Smooth muscle cell (in vitro differentiated cells): ENCODE data around the gene TMEM253. TPM values are rescaled to one million over a fixed set of nuclear protein-coding genes. Genes with fewer than 3 reads are reported as not detected.

Experiments
- DNase-seq: peaks from one replicate; lab custom pipeline; 2025; ENCODE audit not compliant: unreplicated experiment; lab: John Stamatoyannopoulos, UW
- H2AFZ ChIP-seq: fragments of 200-600 bp; sonication (generic); 2 replicates; pipeline ENCODE4 v1.6.0; 2016; ENCODE audit warnings: antibody characterized with exemption, low read depth, mild to moderate bottlenecking
- H3F3A ChIP-seq: fragments of 200-600 bp; sonication (generic); 2 replicates; pipeline ENCODE4 v1.6.0; 2017; ENCODE audit warnings: antibody characterized with exemption, low read depth
- H3K27ac ChIP-seq: fragments of 200-600 bp; sonication (generic); 2 replicates; pipeline ENCODE4 v1.5.1; 2016; ENCODE audit warnings: low read depth, mild to moderate bottlenecking
- H3K27me3 ChIP-seq: fragments of 200-600 bp; sonication (generic); 2 replicates; pipeline ENCODE4 v1.6.1; 2016; ENCODE audit warnings: low read depth, mild to moderate bottlenecking
- H3K36me3 ChIP-seq: fragments of 200-600 bp; sonication (generic); 2 replicates; pipeline ENCODE4 v1.5.1; 2016; ENCODE audit warnings: low read depth
- H3K4me1 ChIP-seq: fragments of 200-600 bp; sonication (generic); 2 replicates; pipeline ENCODE4 v1.5.1; 2016; ENCODE audit warnings: low read depth
- H3K4me2 ChIP-seq: fragments of 200-600 bp; sonication (generic); 2 replicates; pipeline ENCODE4 v1.6.0; 2016; ENCODE audit warnings: mild to moderate bottlenecking
- H3K4me3 ChIP-seq: fragments of 200-600 bp; sonication (generic); 2 replicates; pipeline ENCODE4 v1.5.1; 2016; ENCODE audit warnings: mild to moderate bottlenecking
- H3K79me2 ChIP-seq: fragments of 200-600 bp; sonication (generic); 2 replicates; pipeline ENCODE4 v1.6.0; 2016; ENCODE audit warnings: low read depth, mild to moderate bottlenecking
- H3K9ac ChIP-seq: fragments of 200-600 bp; sonication (generic); 2 replicates; pipeline ENCODE4 v1.6.0; 2016; ENCODE audit warnings: low read depth
- H3K9me3 ChIP-seq: fragments of 200-600 bp; sonication (generic); replicated peaks from 2 replicates; pipeline ENCODE4 v1.5.1; 2016; ENCODE audit warnings: low read depth
- H4K20me1 ChIP-seq: fragments of 200-600 bp; sonication (generic); 2 replicates; pipeline ENCODE4 v1.6.0; 2016; ENCODE audit warnings: low read depth
- WGBS: methylation state at CpG from one replicate; pipeline ENCODE4 v1.1.7; 2016; ENCODE audit warnings: low lambda C conversion rate; 5-methylcytosine and 5-hydroxymethylcytosine counted together
- polyA plus RNA-seq: library from polyadenylated mRNA; unstranded; fragments of >200 nt; fragmentation: Nextera tagmentation; extraction: Ambion mirVana; gene quantifications from 2 replicates; pipeline ENCODE4 v1.2.1, GENCODE V29; 2016
- total RNA-seq: library from RNA; depleted of rRNA; stranded (reverse); fragments of >200 nt; gene quantifications from 2 replicates; pipeline ENCODE4 v1.2.3, GENCODE V29; 2014
- TF ChIP-seq, protein P1 (sequence below): fragments of 200-600 bp; sonication (generic); IDR thresholded peaks from 2 replicates; pipeline ENCODE4 v1.5.1; 2017; ENCODE audit warnings: borderline replicate concordance, mild to moderate bottlenecking, antibody characterized with exemption; ENCODE audit not compliant: insufficient read depth, poor library complexity, severe bottlenecking

TMEM253 gene
- total and polyA plus RNA-seq, 2 experiments from 2014 or later: 0.41 to 1.0 TPM

DNA sequence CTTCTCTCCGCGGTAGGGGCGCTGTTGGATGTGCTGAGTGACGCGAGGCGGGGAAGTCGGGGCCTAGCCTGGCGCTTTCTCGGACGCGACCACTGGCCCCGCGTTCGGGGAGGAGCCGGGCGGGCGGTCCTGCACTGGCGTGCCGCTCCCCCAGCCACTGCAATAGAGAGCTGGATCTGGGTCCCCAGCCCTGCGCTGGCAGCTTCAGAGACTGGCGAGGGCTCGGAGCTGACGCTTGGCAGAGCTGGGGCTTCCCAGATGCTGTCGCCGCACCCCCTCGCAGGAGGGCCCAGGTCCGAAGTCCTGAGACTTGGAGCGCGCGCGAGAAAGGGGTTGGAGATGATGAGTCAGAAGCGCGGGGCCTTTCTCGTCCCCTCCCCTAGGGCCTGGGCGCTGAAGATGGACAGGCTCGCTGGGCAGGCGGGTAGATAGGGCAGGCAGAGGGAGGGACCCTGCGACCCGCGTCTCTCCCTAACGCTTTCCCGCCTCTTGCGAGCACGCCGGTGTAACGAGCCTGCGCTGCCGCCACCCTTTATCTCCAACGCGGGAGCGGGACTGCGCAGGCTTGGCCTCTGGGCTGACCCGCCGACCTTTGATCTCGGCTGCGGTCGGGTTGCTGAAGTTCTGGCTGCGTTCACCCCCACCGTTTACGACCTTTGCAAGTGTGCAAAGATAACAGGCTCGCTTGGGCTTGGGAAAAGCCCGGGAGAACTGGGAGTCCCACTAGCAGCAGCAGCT, 3.0 kb downstream of the TMEM253 start:
- Histone ChIP-seq H3K9me3 (no peaks in the 10 kb centered on the region), H3K4me3 (peak overlapping the region; percentile 70), H3K27me3 (no peaks in the 10 kb centered on the region), H3K9ac (peak overlapping the region; percentile 99), H3K79me2 (no peaks in the 10 kb centered on the region), H3K27ac (peak overlapping the region; percentile 99), H2AFZ (peak overlapping the region; percentile 69), H3K4me1 (peaks cover 39% of the 10 kb centered on the region), H3K36me3 (no peaks in the 10 kb centered on the region), H3K4me2 (peak overlapping the region; percentile 95), H4K20me1 (no peaks in the 10 kb centered on the region), H3F3A (peaks cover 18% of the 10 kb centered on the region)
- under 1% methylated on average over 62 of the region's 62 CpGs for WGBS
- peak; percentile 98 for DNase-seq
- TF ChIP-seq, protein P1, sequence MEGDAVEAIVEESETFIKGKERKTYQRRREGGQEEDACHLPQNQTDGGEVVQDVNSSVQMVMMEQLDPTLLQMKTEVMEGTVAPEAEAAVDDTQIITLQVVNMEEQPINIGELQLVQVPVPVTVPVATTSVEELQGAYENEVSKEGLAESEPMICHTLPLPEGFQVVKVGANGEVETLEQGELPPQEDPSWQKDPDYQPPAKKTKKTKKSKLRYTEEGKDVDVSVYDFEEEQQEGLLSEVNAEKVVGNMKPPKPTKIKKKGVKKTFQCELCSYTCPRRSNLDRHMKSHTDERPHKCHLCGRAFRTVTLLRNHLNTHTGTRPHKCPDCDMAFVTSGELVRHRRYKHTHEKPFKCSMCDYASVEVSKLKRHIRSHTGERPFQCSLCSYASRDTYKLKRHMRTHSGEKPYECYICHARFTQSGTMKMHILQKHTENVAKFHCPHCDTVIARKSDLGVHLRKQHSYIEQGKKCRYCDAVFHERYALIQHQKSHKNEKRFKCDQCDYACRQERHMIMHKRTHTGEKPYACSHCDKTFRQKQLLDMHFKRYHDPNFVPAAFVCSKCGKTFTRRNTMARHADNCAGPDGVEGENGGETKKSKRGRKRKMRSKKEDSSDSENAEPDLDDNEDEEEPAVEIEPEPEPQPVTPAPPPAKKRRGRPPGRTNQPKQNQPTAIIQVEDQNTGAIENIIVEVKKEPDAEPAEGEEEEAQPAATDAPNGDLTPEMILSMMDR: no peak

DNA sequence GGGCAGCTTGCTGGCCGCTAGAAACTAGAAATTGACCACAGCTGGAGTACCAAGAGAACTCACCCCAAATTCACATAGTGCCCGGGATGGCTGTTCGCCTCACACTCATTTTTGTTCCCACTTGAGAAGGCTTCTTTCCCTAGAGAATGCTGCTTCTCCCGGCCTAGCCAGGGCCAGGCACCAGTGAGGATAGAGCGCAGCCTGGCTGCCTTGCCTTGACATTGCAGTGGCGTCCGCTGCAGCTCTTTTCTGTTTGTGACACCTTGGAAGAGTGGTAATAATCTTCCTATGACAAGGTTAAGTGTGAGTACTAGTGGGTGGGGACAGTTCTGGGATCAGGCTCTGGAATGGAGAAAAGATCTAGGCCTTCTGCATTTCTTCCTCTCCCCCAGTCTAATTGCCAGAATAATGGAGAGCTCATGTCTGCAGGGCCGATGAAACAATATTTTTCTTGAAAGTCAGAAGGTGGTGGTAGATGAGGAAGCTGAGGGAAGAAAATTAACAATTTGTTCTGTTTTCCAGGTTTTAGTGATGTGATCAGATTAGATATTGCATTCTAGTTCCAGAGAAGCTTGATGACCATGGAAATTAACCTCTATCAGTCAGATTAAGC, 3.7 kb downstream of the TMEM253 start:
- Histone ChIP-seq H3K36me3 (no peaks in the 10 kb centered on the region), H3K4me3 (peak overlapping the region; percentile 70), H3K27ac (peak overlapping the region; percentile 99), H3K79me2 (no peaks in the 10 kb centered on the region), H3K9ac (peak overlapping the region; percentile 99), H2AFZ (peak overlapping the region; percentile 65), H4K20me1 (no peaks in the 10 kb centered on the region), H3K4me1 (peaks cover 32% of the 10 kb centered on the region), H3K4me2 (peak overlapping the region; percentile 95), H3K27me3 (no peaks in the 10 kb centered on the region), H3F3A (peaks cover 11% of the 10 kb centered on the region), H3K9me3 (no peaks in the 10 kb centered on the region)
- DNase-seq: peak; percentile 64
- TF ChIP-seq, protein P1: peak; percentile 87
- 13% methylated on average over 8 of the region's 8 CpGs for WGBS

DNA sequence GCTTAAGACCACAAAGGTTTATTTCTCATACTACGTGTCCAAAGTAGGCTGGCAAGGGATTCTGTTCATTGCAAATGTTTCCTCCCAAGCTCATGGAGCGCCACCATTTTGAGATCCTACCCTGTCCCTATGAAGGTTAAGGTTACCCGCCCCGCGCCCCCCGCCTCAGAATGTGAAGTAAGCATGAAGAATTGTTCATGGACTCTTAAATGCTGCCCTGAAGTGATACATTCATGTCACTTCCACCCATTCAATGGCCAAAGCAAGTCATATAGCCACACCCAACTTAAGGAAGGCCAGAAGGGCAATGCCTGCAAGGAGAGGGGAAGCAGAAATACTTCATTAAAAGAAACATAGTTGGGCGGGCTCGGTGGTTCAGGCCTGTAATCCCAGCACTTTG, 4.2 kb downstream of the TMEM253 start:
- no peak overlapping the region for H3K4me3 ChIP-seq
- no peak for DNase-seq
- no peaks in the 10 kb centered on the region for H3K9me3 ChIP-seq
- 92% methylated on average over 8 of the region's 8 CpGs for WGBS
- peaks cover 9% of the 10 kb centered on the region for H3F3A ChIP-seq
- H3K36me3 ChIP-seq: no peaks in the 10 kb centered on the region
- TF ChIP-seq, protein P1: no peak
- no peaks in the 10 kb centered on the region for H3K79me2 ChIP-seq
- H3K27me3 ChIP-seq: no peaks in the 10 kb centered on the region
- H3K9ac ChIP-seq: no peak overlapping the region
- H2AFZ ChIP-seq: no peak overlapping the region
- H3K4me2 ChIP-seq: no peak overlapping the region
- H3K27ac ChIP-seq: peak overlapping the region; percentile 99
- H4K20me1 ChIP-seq: no peaks in the 10 kb centered on the region
- H3K4me1 ChIP-seq: peaks cover 28% of the 10 kb centered on the region
